ENCODE results near the gene PCDH9. TPM values are rescaled to one million over a fixed set of nuclear protein-coding genes. Genes with fewer than 3 reads are reported as not detected.

PCDH9 gene
- total RNA-seq, 6 experiments from 2014 or later = 1.6 to 3.9 (median 3.1) TPM

GRCh38 chr13:67238861-67239260 is 8.7 kb upstream of the PCDH9 start:
- intact Hi-C loops (cut with DNase I) = no loop called here
- TF ChIP-seq CTCF (IDR thresholded peaks at IDR 0.05) = no peak
- TF ChIP-seq POLR2A (IDR thresholded peaks at IDR 0.05) = no peak
- DNase-seq = no peak
- H3K36me3 ChIP-seq = no peaks in the 10 kb centered on the region
- H3K9me3 ChIP-seq = no peaks in the 10 kb centered on the region
- H3K4me1 ChIP-seq = no peaks in the 10 kb centered on the region
- H3K27me3 ChIP-seq = no peaks in the 10 kb centered on the region
- no peak for ATAC-seq
- H3K27ac ChIP-seq = no peak overlapping the region
- no peak overlapping the region for H3K4me3 ChIP-seq

- Histone ChIP-seq H3K36me3 (no peaks in the 10 kb centered on the region), H3K27me3 (no peaks in the 10 kb centered on the region), H3K4me1 (no peaks in the 10 kb centered on the region), H3K4me3 (no peak overlapping the region), H3K9me3 (no peaks in the 10 kb centered on the region), H3K27ac (no peak overlapping the region)
- ATAC-seq (peak; percentile 60 to 81 (median 77)), DNase-seq (no peak)
- intact Hi-C loops (cut with DNase I) = no loop called here
- TF ChIP-seq POLR2A (IDR thresholded peaks at IDR 0.05) (no peak), CTCF (IDR thresholded peaks at IDR 0.05) (peak; percentile 73 to 91 (median 80))
These were observed 8.2 kb upstream of the PCDH9 start for GRCh38 chr13:67238277-67238859.

GRCh38 chr13:67235265-67235664 is 5.1 kb upstream of the PCDH9 start:
- TF ChIP-seq CTCF (IDR thresholded peaks at IDR 0.05) (no peak), POLR2A (IDR thresholded peaks at IDR 0.05) (no peak)
- peaks cover 0 to 5% (median 0%) of the 10 kb centered on the region in 4 donors for H3K4me1 ChIP-seq
- no peak overlapping the region for H3K27ac ChIP-seq
- no peak for ATAC-seq
- no peaks in the 10 kb centered on the region for H3K27me3 ChIP-seq
- DNase-seq = no peak
- no peaks in the 10 kb centered on the region for H3K36me3 ChIP-seq
- WGBS (ENCODE audit: insufficient coverage, low coverage, low lambda C conversion rate, missing lambda C conversion rate) = 59% methylated on average over 2 of the region's 2 CpGs
- no peaks in the 10 kb centered on the region for H3K9me3 ChIP-seq
- H3K4me3 ChIP-seq = no peak overlapping the region
- intact Hi-C loops (cut with DNase I) = no loop called here

GRCh38 chr13:67232384-67232783 is 2.2 kb upstream of the PCDH9 start:
- Histone ChIP-seq H3K4me1 (peaks cover 0 to 5% (median 0%) of the 10 kb centered on the region in 4 donors), H3K36me3 (no peaks in the 10 kb centered on the region), H3K27me3 (no peaks in the 10 kb centered on the region), H3K9me3 (no peaks in the 10 kb centered on the region), H3K4me3 (no peak overlapping the region), H3K27ac (no peak overlapping the region)
- ATAC-seq (no peak), DNase-seq (no peak)
- intact Hi-C loops (cut with DNase I) = no loop called here
- 64% methylated on average over 5 of the region's 5 CpGs for whole genome bisulfite sequencing (ENCODE audit: insufficient coverage, low coverage, low lambda C conversion rate, missing lambda C conversion rate)
- TF ChIP-seq POLR2A (IDR thresholded peaks at IDR 0.05) (no peak), CTCF (IDR thresholded peaks at IDR 0.05) (no peak)

Measured in right lobe of liver (tissue), 6 donors.